GM23338 (cell line): ENCODE data around the gene DBT. TPM values are rescaled to one million over a fixed set of nuclear protein-coding genes. Genes with fewer than 3 reads are reported as not detected.
"Not testable (repeated sequence)": the region's sequence is repeated elsewhere in the genome, so short reads cannot be mapped to it uniquely, and the experiment has no call there.

Experiments
- ATAC-seq: fragments of 200-7000 bp; cut with Tn5 transposase; 3 replicates; pipeline ENCODE4 v1.9.1; 2020
- DNase-seq: peaks from one replicate; pipeline ENCODE4 v3.0.0-alpha.2; 2015; ENCODE audit warnings: low spot score
- H2AFZ ChIP-seq: fragments of 200-600 bp; sonication (generic); 2 replicates; pipeline ENCODE4 v1.8.0; 2016; ENCODE audit warnings: antibody characterized with exemption, mild to moderate bottlenecking, moderate library complexity
- H3F3A ChIP-seq: fragments of 200-600 bp; sonication (generic); replicated peaks from 2 replicates; pipeline ENCODE4 v1.8.0; 2017; ENCODE audit warnings: antibody characterized with exemption, mixed run types, low read depth
- H3K27ac ChIP-seq: fragments of 200-600 bp; sonication (generic); 2 replicates; pipeline ENCODE4 v1.6.1; 2016; ENCODE audit warnings: low read depth
- H3K27me3 ChIP-seq: fragments of 200-600 bp; sonication (generic); 2 replicates; pipeline ENCODE4 v1.8.0; 2016; ENCODE audit warnings: mild to moderate bottlenecking, mixed run types, moderate library complexity; ENCODE audit not compliant: insufficient read depth
- H3K36me3 ChIP-seq: fragments of 200-600 bp; sonication (generic); 2 replicates; pipeline ENCODE4 v1.8.0; 2016; ENCODE audit warnings: mild to moderate bottlenecking; ENCODE audit not compliant: insufficient read depth
- H3K4me1 ChIP-seq: fragments of 200-600 bp; sonication (generic); 2 replicates; pipeline ENCODE4 v1.8.0; 2016; ENCODE audit warnings: mild to moderate bottlenecking, moderate library complexity; ENCODE audit not compliant: insufficient read depth
- H3K4me2 ChIP-seq: fragments of 200-600 bp; sonication (generic); 2 replicates; pipeline ENCODE4 v1.7.1; 2017; ENCODE audit warnings: mixed run types
- H3K4me3 ChIP-seq: fragments of 200-600 bp; sonication (generic); 2 replicates; pipeline ENCODE4 v1.6.1; 2016; ENCODE audit warnings: mixed run types
- H3K79me2 ChIP-seq: fragments of 200-600 bp; sonication (generic); replicated peaks from 2 replicates; pipeline ENCODE4 v1.8.0; 2017; ENCODE audit warnings: mild to moderate bottlenecking; ENCODE audit not compliant: insufficient read depth
- H3K9me2 ChIP-seq: fragments of 200-600 bp; sonication (generic); 2 replicates; pipeline ENCODE4 v1.8.0; 2017; ENCODE audit not compliant: insufficient read depth
- H4K20me1 ChIP-seq: fragments of 200-600 bp; sonication (generic); replicated peaks from 2 replicates; pipeline ENCODE4 v1.8.0; 2017; ENCODE audit warnings: mild to moderate bottlenecking; ENCODE audit not compliant: insufficient read depth
- H3K27ac Mint-ChIP-seq: 2 replicates; pipeline ENCODE4 v1.8.0; 2020; ENCODE audit warnings: inconsistent platforms, mild to moderate bottlenecking, moderate library complexity, mixed read lengths
- H3K27me3 Mint-ChIP-seq: 3 replicates; pipeline ENCODE4 v1.8.0; 2022; ENCODE audit warnings: low read depth, mild to moderate bottlenecking, moderate library complexity, mixed read lengths, inconsistent platforms; ENCODE audit not compliant: insufficient read depth, poor library complexity
- H3K36me3 Mint-ChIP-seq: 3 replicates; pipeline ENCODE4 v1.8.0; 2021; ENCODE audit warnings: low read depth, mild to moderate bottlenecking, inconsistent platforms, moderate library complexity, mixed read lengths
- H3K4me1 Mint-ChIP-seq: 3 replicates; pipeline ENCODE4 v1.8.0; 2020; ENCODE audit warnings: mild to moderate bottlenecking, inconsistent platforms, mixed read lengths
- H3K4me3 Mint-ChIP-seq: 3 replicates; pipeline ENCODE4 v1.8.0; 2021; ENCODE audit warnings: moderate library complexity, mild to moderate bottlenecking, inconsistent platforms, mixed read lengths
- H3K9me3 Mint-ChIP-seq: 3 replicates; pipeline ENCODE4 v1.8.0; 2020; ENCODE audit warnings: moderate library complexity, mild to moderate bottlenecking, inconsistent platforms, mixed read lengths
- CREB1 ChIP-seq: fragments of 250-450 bp; sonication (Bioruptor Pico); IDR thresholded peaks from 2 replicates; pipeline ENCODE4 v1.5.0; 2020; ENCODE audit warnings: low read depth, mild to moderate bottlenecking, moderate library complexity
- EZH2phosphoT487 ChIP-seq: fragments of 200-600 bp; sonication (generic); IDR thresholded peaks from one replicate; pipeline ENCODE4 v1.8.1; 2018; ENCODE audit warnings: antibody characterized with exemption; ENCODE audit not compliant: unreplicated experiment
- JUNB ChIP-seq: IDR thresholded peaks from one replicate; pipeline ENCODE4 v1.6.1; 2016; ENCODE audit warnings: antibody characterized with exemption; ENCODE audit not compliant: unreplicated experiment
- NANOG ChIP-seq: IDR thresholded peaks from 2 replicates; pipeline ENCODE4 v1.6.1; 2016; ENCODE audit warnings: antibody characterized with exemption, borderline replicate concordance
- POLR2AphosphoS5 ChIP-seq: IDR thresholded peaks from 2 replicates; pipeline ENCODE4 v1.6.1; 2016; ENCODE audit warnings: antibody characterized with exemption, low read depth
- STAT1 ChIP-seq: IDR thresholded peaks from one replicate; pipeline ENCODE4 v1.6.1; 2016; ENCODE audit warnings: antibody characterized with exemption; ENCODE audit not compliant: unreplicated experiment
- ZNF114 ChIP-seq: fragments of 250-450 bp; sonication (Bioruptor Pico); IDR thresholded peaks from 2 replicates; pipeline ENCODE4 v1.5.0; 2020; ENCODE audit warnings: mild to moderate bottlenecking, moderate library complexity
- polyA plus RNA-seq: library from polyadenylated mRNA; unstranded; fragments of >200 nt; fragmentation: Nextera tagmentation; extraction: Ambion mirVana; gene quantifications from 2 replicates; pipeline ENCODE4 v1.2.1, GENCODE V29; 2016
- total RNA-seq: library from RNA; depleted of rRNA; stranded (reverse); fragments of >200 nt; shearing (Covaris generic); gene quantifications from 2 replicates; pipeline ENCODE4 v1.2.3, GENCODE V29; 2014
- TF ChIP-seq, protein P1 (sequence below), 2 experiments: fragments of 200-600 bp in 1 of 2; sonication (generic) in 1 of 2; conservative IDR thresholded peaks; 2 replicates each; pipeline versions ENCODE4 v1.5.1 to v1.6.1; 2016 to 2017; ENCODE audit warnings: antibody characterized with exemption in 2 of 2, low read depth in 2 of 2, mild to moderate bottlenecking in 2 of 2, moderate library complexity in 1 of 2
- TF ChIP-seq, protein P2 (sequence below): fragments of 250-450 bp; sonication (Bioruptor Pico); IDR thresholded peaks from 2 replicates; pipeline ENCODE4 v1.5.0; 2020; ENCODE audit warnings: mild to moderate bottlenecking, moderate library complexity
- TF ChIP-seq, protein P3 (sequence below): IDR thresholded peaks from 2 replicates; pipeline ENCODE4 v1.6.1; 2016; ENCODE audit warnings: antibody characterized with exemption

Gene DBT
- total and polyA plus RNA-seq, 2 experiments from 2014 or later = 8.1 to 14.7 TPM

DNA sequence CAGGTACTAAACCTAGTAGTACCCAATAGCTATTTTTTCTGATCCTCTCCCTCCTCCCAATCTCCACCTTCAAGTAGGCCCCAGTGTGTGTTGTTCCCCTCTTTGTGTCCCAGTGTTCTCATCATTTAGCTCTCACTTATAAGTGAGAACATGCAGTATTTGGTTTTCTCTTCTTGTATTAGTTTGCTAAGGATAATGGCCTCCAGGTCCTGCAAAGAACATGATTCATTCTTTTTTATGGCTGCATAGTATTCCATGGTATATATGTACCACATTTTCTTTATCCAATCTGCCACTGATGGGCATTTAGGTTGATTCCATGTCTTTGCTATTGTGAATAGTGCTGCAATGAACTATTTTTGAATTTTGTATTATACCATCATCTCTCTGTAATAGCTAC is 47.4 kb upstream of the DBT start:
- H3K27ac Mint-ChIP-seq, ATAC-seq, H3K4me3 ChIP-seq, H3K36me3 ChIP-seq, H3K9me2 ChIP-seq, H3K9me3 Mint-ChIP-seq, H3K27ac ChIP-seq, H3K27me3 ChIP-seq, DNase-seq, H4K20me1 ChIP-seq, H3K4me2 ChIP-seq, H2AFZ ChIP-seq, H3K79me2 ChIP-seq, H3K4me3 Mint-ChIP-seq, H3F3A ChIP-seq, H3K27me3 Mint-ChIP-seq: not testable (repeated sequence)
- peaks cover 30% of the 10 kb centered on the region for H3K4me1 ChIP-seq
- H3K4me1 Mint-ChIP-seq = peaks cover 21% of the 10 kb centered on the region
- peaks cover 12% of the 10 kb centered on the region; the same call in 2 of the 3 replicates for H3K36me3 Mint-ChIP-seq

DNA sequence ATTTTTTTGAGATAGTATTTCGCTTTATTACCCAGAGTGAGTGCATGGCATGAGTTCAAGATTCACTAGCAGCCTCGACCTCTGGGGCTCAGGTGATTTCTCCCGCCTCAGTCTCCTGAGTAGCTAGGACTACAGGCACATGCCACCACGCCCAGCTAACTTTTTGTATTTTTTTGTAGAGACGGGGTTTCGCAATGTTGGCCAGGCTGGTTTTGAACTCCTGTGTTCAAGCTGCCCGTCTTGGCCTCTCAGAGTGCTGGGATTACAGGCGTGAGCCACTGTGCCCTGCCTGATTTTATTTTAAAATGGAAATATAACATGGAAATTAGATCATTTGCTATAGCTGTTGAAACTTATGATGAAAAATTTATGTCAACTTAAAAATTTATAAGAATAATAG is 46.5 kb upstream of the DBT start:
- H3K36me3 Mint-ChIP-seq = peaks cover 19% of the 10 kb centered on the region; the same call in 2 of the 3 replicates
- no peak for DNase-seq
- H3K4me3 Mint-ChIP-seq = no peak overlapping the region
- Histone ChIP-seq H3K27me3 (no peaks in the 10 kb centered on the region), H3K4me2 (no peak overlapping the region), H3K27ac (no peak overlapping the region), H3K9me2 (no peaks in the 10 kb centered on the region), H3K36me3 (peaks cover 6% of the 10 kb centered on the region; the same call in 1 of the 2 replicates), H2AFZ (no peak overlapping the region), H4K20me1 (no peaks in the 10 kb centered on the region), H3K4me1 (peaks cover 30% of the 10 kb centered on the region), H3K4me3 (no peak overlapping the region), H3F3A (no peaks in the 10 kb centered on the region), H3K79me2 (no peaks in the 10 kb centered on the region)
- H3K9me3 Mint-ChIP-seq = peaks cover 4% of the 10 kb centered on the region; the same call in 2 of the 3 replicates
- no peak for TF ChIP-seq NANOG
- no peak for TF ChIP-seq CREB1 (CRISPR knock-in tag)
- TF ChIP-seq JUNB = no peak
- TF ChIP-seq ZNF114 = no peak
- no peak for TF ChIP-seq POLR2AphosphoS5
- TF ChIP-seq, protein P1, sequence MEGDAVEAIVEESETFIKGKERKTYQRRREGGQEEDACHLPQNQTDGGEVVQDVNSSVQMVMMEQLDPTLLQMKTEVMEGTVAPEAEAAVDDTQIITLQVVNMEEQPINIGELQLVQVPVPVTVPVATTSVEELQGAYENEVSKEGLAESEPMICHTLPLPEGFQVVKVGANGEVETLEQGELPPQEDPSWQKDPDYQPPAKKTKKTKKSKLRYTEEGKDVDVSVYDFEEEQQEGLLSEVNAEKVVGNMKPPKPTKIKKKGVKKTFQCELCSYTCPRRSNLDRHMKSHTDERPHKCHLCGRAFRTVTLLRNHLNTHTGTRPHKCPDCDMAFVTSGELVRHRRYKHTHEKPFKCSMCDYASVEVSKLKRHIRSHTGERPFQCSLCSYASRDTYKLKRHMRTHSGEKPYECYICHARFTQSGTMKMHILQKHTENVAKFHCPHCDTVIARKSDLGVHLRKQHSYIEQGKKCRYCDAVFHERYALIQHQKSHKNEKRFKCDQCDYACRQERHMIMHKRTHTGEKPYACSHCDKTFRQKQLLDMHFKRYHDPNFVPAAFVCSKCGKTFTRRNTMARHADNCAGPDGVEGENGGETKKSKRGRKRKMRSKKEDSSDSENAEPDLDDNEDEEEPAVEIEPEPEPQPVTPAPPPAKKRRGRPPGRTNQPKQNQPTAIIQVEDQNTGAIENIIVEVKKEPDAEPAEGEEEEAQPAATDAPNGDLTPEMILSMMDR (conservative IDR thresholded peaks at IDR 0.05; ENCODE audit: low read depth in 2 of 2) = no peak
- TF ChIP-seq STAT1 = no peak
- TF ChIP-seq, protein P2, sequence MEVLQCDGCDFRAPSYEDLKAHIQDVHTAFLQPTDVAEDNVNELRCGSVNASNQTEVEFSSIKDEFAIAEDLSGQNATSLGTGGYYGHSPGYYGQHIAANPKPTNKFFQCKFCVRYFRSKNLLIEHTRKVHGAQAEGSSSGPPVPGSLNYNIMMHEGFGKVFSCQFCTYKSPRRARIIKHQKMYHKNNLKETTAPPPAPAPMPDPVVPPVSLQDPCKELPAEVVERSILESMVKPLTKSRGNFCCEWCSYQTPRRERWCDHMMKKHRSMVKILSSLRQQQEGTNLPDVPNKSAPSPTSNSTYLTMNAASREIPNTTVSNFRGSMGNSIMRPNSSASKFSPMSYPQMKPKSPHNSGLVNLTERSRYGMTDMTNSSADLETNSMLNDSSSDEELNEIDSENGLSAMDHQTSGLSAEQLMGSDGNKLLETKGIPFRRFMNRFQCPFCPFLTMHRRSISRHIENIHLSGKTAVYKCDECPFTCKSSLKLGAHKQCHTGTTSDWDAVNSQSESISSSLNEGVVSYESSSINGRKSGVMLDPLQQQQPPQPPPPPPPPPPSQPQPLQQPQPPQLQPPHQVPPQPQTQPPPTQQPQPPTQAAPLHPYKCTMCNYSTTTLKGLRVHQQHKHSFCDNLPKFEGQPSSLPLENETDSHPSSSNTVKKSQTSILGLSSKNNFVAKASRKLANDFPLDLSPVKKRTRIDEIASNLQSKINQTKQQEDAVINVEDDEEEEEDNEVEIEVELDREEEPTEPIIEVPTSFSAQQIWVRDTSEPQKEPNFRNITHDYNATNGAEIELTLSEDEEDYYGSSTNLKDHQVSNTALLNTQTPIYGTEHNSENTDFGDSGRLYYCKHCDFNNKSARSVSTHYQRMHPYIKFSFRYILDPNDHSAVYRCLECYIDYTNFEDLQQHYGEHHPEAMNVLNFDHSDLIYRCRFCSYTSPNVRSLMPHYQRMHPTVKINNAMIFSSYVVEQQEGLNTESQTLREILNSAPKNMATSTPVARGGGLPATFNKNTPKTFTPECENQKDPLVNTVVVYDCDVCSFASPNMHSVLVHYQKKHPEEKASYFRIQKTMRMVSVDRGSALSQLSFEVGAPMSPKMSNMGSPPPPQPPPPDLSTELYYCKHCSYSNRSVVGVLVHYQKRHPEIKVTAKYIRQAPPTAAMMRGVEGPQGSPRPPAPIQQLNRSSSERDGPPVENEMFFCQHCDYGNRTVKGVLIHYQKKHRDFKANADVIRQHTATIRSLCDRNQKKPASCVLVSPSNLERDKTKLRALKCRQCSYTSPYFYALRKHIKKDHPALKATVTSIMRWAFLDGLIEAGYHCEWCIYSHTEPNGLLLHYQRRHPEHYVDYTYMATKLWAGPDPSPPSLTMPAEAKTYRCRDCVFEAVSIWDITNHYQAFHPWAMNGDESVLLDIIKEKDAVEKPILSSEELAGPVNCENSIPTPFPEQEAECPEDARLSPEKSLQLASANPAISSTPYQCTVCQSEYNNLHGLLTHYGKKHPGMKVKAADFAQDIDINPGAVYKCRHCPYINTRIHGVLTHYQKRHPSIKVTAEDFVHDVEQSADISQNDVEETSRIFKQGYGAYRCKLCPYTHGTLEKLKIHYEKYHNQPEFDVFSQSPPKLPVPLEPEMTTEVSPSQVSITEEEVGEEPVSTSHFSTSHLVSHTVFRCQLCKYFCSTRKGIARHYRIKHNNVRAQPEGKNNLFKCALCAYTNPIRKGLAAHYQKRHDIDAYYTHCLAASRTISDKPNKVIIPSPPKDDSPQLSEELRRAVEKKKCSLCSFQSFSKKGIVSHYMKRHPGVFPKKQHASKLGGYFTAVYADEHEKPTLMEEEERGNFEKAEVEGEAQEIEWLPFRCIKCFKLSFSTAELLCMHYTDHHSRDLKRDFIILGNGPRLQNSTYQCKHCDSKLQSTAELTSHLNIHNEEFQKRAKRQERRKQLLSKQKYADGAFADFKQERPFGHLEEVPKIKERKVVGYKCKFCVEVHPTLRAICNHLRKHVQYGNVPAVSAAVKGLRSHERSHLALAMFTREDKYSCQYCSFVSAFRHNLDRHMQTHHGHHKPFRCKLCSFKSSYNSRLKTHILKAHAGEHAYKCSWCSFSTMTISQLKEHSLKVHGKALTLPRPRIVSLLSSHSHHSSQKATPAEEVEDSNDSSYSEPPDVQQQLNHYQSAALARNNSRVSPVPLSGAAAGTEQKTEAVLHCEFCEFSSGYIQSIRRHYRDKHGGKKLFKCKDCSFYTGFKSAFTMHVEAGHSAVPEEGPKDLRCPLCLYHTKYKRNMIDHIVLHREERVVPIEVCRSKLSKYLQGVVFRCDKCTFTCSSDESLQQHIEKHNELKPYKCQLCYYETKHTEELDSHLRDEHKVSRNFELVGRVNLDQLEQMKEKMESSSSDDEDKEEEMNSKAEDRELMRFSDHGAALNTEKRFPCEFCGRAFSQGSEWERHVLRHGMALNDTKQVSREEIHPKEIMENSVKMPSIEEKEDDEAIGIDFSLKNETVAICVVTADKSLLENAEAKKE (CRISPR knock-in tag) = no peak
- no peak for TF ChIP-seq EZH2phosphoT487
- TF ChIP-seq, protein P3, sequence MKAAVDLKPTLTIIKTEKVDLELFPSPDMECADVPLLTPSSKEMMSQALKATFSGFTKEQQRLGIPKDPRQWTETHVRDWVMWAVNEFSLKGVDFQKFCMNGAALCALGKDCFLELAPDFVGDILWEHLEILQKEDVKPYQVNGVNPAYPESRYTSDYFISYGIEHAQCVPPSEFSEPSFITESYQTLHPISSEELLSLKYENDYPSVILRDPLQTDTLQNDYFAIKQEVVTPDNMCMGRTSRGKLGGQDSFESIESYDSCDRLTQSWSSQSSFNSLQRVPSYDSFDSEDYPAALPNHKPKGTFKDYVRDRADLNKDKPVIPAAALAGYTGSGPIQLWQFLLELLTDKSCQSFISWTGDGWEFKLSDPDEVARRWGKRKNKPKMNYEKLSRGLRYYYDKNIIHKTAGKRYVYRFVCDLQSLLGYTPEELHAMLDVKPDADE = no peak
- peaks cover 2% of the 10 kb centered on the region for H3K27me3 Mint-ChIP-seq
- no peak for ATAC-seq
- H3K27ac Mint-ChIP-seq = no peak overlapping the region
- peaks cover 21% of the 10 kb centered on the region for H3K4me1 Mint-ChIP-seq
